ENCODE measurements around the gene ISG15. TPM values are rescaled to one million over a fixed set of nuclear protein-coding genes. Genes with fewer than 3 reads are reported as not detected.
A peak's percentile ranks its signal among the peaks of the same experiment; 100 is the strongest.

Gene ISG15
- total and polyA plus RNA-seq, 2 of the 13 experiments (the other 11 are each of a cell fraction or from before 2014, with no cell fraction given) = 42.1 to 54.9 TPM

DNA sequence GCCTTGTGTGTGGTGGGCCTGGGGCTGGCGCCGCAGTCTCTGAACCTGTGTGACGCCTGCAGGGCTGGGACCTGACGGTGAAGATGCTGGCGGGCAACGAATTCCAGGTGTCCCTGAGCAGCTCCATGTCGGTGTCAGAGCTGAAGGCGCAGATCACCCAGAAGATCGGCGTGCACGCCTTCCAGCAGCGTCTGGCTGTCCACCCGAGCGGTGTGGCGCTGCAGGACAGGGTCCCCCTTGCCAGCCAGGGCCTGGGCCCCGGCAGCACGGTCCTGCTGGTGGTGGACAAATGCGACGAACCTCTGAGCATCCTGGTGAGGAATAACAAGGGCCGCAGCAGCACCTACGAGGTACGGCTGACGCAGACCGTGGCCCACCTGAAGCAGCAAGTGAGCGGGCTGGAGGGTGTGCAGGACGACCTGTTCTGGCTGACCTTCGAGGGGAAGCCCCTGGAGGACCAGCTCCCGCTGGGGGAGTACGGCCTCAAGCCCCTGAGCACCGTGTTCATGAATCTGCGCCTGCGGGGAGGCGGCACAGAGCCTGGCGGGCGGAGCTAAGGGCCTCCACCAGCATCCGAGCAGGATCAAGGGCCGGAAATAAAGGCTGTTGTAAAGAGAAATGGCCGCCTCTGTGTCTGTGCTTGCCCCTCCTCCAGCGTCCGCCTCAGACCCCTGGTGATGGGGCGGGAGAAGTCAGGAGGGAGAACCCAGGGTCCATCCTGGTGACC lies 788 bp downstream of the ISG15 start (continued):
- TF ChIP-seq FLYWCH1 (CRISPR knock-in tag; IDR thresholded peaks at IDR 0.05) (no peak), ZBTB7B (CRISPR knock-in tag; IDR thresholded peaks at IDR 0.05) (no peak), PAF1 (CRISPR knock-in tag; IDR thresholded peaks at IDR 0.05) (no peak), LCORL (IDR thresholded peaks at IDR 0.05) (no peak), LCORL (CRISPR knock-in tag; IDR thresholded peaks at IDR 0.05) (no peak), ZNF598 (CRISPR knock-in tag; IDR thresholded peaks at IDR 0.05; ENCODE audit: borderline replicate concordance) (no peak), CC2D1A (CRISPR knock-in tag; IDR thresholded peaks at IDR 0.05) (no peak), YY1 (IDR thresholded peaks at IDR 0.05; ENCODE audit: insufficient read depth, insufficient replicate concordance, low read depth, low read length) (no peak), NRL (CRISPR knock-in tag; IDR thresholded peaks at IDR 0.05; ENCODE audit: borderline replicate concordance) (no peak), RFX3 (CRISPR knock-in tag; IDR thresholded peaks at IDR 0.05) (no peak), ZNF720 (CRISPR knock-in tag; IDR thresholded peaks at IDR 0.05) (no peak), ZNF460 (CRISPR knock-in tag; IDR thresholded peaks at IDR 0.05; ENCODE audit: borderline replicate concordance) (no peak)
- TF ChIP-seq, protein P1, sequence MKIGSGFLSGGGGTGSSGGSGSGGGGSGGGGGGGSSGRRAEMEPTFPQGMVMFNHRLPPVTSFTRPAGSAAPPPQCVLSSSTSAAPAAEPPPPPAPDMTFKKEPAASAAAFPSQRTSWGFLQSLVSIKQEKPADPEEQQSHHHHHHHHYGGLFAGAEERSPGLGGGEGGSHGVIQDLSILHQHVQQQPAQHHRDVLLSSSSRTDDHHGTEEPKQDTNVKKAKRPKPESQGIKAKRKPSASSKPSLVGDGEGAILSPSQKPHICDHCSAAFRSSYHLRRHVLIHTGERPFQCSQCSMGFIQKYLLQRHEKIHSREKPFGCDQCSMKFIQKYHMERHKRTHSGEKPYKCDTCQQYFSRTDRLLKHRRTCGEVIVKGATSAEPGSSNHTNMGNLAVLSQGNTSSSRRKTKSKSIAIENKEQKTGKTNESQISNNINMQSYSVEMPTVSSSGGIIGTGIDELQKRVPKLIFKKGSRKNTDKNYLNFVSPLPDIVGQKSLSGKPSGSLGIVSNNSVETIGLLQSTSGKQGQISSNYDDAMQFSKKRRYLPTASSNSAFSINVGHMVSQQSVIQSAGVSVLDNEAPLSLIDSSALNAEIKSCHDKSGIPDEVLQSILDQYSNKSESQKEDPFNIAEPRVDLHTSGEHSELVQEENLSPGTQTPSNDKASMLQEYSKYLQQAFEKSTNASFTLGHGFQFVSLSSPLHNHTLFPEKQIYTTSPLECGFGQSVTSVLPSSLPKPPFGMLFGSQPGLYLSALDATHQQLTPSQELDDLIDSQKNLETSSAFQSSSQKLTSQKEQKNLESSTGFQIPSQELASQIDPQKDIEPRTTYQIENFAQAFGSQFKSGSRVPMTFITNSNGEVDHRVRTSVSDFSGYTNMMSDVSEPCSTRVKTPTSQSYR (CRISPR knock-in tag; IDR thresholded peaks at IDR 0.05; ENCODE audit: borderline replicate concordance) = no peak
- TF ChIP-seq, protein P2, sequence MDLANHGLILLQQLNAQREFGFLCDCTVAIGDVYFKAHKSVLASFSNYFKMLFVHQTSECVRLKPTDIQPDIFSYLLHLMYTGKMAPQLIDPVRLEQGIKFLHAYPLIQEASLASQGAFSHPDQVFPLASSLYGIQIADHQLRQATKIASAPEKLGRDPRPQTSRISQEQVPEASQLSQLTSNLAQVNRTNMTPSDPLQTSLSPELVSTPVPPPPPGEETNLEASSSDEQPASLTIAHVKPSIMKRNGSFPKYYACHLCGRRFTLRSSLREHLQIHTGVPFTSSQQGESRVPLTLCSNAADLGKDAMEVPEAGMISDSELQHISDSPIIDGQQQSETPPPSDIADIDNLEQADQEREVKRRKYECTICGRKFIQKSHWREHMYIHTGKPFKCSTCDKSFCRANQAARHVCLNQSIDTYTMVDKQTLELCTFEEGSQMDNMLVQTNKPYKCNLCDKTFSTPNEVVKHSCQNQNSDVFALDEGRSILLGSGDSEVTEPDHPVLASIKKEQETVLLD (CRISPR knock-in tag; IDR thresholded peaks at IDR 0.05; ENCODE audit: low read depth) = 0 out of 2 replicates have a peak, but pooled peaks have one; percentile 22
- TF ChIP-seq, protein P3, sequence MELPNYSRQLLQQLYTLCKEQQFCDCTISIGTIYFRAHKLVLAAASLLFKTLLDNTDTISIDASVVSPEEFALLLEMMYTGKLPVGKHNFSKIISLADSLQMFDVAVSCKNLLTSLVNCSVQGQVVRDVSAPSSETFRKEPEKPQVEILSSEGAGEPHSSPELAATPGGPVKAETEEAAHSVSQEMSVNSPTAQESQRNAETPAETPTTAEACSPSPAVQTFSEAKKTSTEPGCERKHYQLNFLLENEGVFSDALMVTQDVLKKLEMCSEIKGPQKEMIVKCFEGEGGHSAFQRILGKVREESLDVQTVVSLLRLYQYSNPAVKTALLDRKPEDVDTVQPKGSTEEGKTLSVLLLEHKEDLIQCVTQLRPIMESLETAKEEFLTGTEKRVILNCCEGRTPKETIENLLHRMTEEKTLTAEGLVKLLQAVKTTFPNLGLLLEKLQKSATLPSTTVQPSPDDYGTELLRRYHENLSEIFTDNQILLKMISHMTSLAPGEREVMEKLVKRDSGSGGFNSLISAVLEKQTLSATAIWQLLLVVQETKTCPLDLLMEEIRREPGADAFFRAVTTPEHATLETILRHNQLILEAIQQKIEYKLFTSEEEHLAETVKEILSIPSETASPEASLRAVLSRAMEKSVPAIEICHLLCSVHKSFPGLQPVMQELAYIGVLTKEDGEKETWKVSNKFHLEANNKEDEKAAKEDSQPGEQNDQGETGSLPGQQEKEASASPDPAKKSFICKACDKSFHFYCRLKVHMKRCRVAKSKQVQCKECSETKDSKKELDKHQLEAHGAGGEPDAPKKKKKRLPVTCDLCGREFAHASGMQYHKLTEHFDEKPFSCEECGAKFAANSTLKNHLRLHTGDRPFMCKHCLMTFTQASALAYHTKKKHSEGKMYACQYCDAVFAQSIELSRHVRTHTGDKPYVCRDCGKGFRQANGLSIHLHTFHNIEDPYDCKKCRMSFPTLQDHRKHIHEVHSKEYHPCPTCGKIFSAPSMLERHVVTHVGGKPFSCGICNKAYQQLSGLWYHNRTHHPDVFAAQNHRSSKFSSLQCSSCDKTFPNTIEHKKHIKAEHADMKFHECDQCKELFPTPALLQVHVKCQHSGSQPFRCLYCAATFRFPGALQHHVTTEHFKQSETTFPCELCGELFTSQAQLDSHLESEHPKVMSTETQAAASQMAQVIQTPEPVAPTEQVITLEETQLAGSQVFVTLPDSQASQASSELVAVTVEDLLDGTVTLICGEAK (IDR thresholded peaks at IDR 0.05) = no peak
- TF ChIP-seq, protein P3 (CRISPR knock-in tag; IDR thresholded peaks at IDR 0.05) = no peak

Measured in HepG2 (cell line).